Stomach (tissue), 4 donors: Measurements from ENCODE around the gene WBP1.

ENCODE experiments used
- EP300 ChIP-seq: sonication (generic); formaldehyde crosslinking; IDR thresholded peaks from one replicate; pipeline ENCODE4 v1.6.1; 2017; ENCODE audit warnings: antibody characterized with exemption
- POLR2A ChIP-seq, 4 donors: fragments of 450-650 bp; IDR thresholded peaks; one replicate each; pipeline ENCODE4 v1.6.1; 2016; ENCODE audit warnings: antibody characterized with exemption in 4 of 4, control low read depth in 2 of 4, mild to moderate bottlenecking in 1 of 4, moderate library complexity in 1 of 4
- POLR2AphosphoS5 ChIP-seq, 3 donors: sonication (generic); formaldehyde crosslinking; IDR thresholded peaks; one replicate each; pipeline ENCODE4 v1.6.1; 2016; ENCODE audit warnings: antibody characterized with exemption in 3 of 3
- TF ChIP-seq, protein P1 (sequence below), 7 experiments: fragments of 450-650 bp in 4 of 7; fragments of 200-600 bp in 3 of 7; sonication (generic) in 3 of 7; IDR thresholded peaks; one replicate each; pipeline ENCODE4 v1.5.1; 2016 to 2019; ENCODE audit warnings: antibody characterized with exemption in 7 of 7, control low read depth in 2 of 7, mild to moderate bottlenecking in 1 of 7

- TF ChIP-seq, protein P1, sequence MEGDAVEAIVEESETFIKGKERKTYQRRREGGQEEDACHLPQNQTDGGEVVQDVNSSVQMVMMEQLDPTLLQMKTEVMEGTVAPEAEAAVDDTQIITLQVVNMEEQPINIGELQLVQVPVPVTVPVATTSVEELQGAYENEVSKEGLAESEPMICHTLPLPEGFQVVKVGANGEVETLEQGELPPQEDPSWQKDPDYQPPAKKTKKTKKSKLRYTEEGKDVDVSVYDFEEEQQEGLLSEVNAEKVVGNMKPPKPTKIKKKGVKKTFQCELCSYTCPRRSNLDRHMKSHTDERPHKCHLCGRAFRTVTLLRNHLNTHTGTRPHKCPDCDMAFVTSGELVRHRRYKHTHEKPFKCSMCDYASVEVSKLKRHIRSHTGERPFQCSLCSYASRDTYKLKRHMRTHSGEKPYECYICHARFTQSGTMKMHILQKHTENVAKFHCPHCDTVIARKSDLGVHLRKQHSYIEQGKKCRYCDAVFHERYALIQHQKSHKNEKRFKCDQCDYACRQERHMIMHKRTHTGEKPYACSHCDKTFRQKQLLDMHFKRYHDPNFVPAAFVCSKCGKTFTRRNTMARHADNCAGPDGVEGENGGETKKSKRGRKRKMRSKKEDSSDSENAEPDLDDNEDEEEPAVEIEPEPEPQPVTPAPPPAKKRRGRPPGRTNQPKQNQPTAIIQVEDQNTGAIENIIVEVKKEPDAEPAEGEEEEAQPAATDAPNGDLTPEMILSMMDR (IDR thresholded peaks at IDR 0.05), result peak in 1 of 7 experiments; percentile 18
- TF ChIP-seq POLR2A (IDR thresholded peaks at IDR 0.05), result no peak
- peak; percentile 80 to 99 (median 93) for TF ChIP-seq POLR2AphosphoS5 (IDR thresholded peaks at IDR 0.05)
- TF ChIP-seq EP300, result no peak
Observed at GRCh38 chr2:74454654-74455511, 3.4 kb upstream of the WBP1 start, which contains the start of gene INO80B.
